A673 (cell line): Measurements from ENCODE around the gene PLXDC2. TPM values are rescaled to one million over a fixed set of nuclear protein-coding genes. Genes with fewer than 3 reads are reported as not detected.

ENCODE experiments used
- BruUV-seq: library from RNA; stranded (reverse); fragments of 400-500 nt; replicated peaks from 2 replicates; lab custom pipeline; 2021; lab: Mats Ljungman, UMichigan
- CTCF ChIA-PET: fragments of 300-600 bp; sonication (Branson Sonifier 250); formaldehyde crosslinking; loops from one replicate; lab custom pipeline; 2022; ENCODE audit warnings: antibody characterized with exemption; lab: Charles Lee
- POLR2A ChIA-PET: fragments of 300-600 bp; sonication (Branson Sonifier 250); formaldehyde crosslinking; loops from one replicate; lab custom pipeline; 2022; ENCODE audit warnings: antibody characterized with exemption; ENCODE audit not compliant: low non-redundant PET; lab: Charles Lee
- DNase-seq: peaks from one replicate; pipeline ENCODE4 v3.0.0-alpha.2; 2015; ENCODE audit warnings: low spot score
- H3K27ac ChIP-seq: fragments of 200-600 bp; sonication (generic); 2 replicates; pipeline ENCODE4 v1.5.1; 2016; ENCODE audit warnings: mixed run types, low read depth, mild to moderate bottlenecking, mixed read lengths, antibody characterized with exemption, low read length; ENCODE audit not compliant: poor library complexity, severe bottlenecking
- H3K27me3 ChIP-seq: fragments of 200-600 bp; sonication (generic); replicated peaks from 2 replicates; pipeline ENCODE4 v1.6.1; 2017; ENCODE audit warnings: mixed run types, low read depth, mild to moderate bottlenecking, mixed read lengths, antibody characterized with exemption, low read length; ENCODE audit not compliant: insufficient read depth, poor library complexity
- H3K36me3 ChIP-seq: fragments of 200-600 bp; sonication (generic); 2 replicates; pipeline ENCODE4 v1.6.1; 2016; ENCODE audit warnings: mixed run types, mild to moderate bottlenecking, mixed read lengths, antibody characterized with exemption, low read length; ENCODE audit not compliant: insufficient read depth, poor library complexity, severe bottlenecking
- H3K4me1 ChIP-seq: fragments of 200-600 bp; sonication (generic); 2 replicates; pipeline ENCODE4 v1.6.1; 2017; ENCODE audit warnings: mixed run types, mild to moderate bottlenecking, mixed read lengths, antibody characterized with exemption, low read length; ENCODE audit not compliant: insufficient read depth, poor library complexity, severe bottlenecking
- H3K4me3 ChIP-seq: fragments of 200-600 bp; sonication (generic); 2 replicates; pipeline ENCODE4 v1.5.1; 2016; ENCODE audit warnings: low read depth, mixed run types, mild to moderate bottlenecking, mixed read lengths, low read length; ENCODE audit not compliant: poor library complexity, severe bottlenecking
- H3K9me3 ChIP-seq: fragments of 200-600 bp; sonication (generic); 2 replicates; pipeline ENCODE4 v1.6.1; 2016; ENCODE audit warnings: mixed run types, low read depth, mild to moderate bottlenecking, mixed read lengths, antibody characterized with exemption, low read length; ENCODE audit not compliant: poor library complexity, severe bottlenecking
- CTCF ChIP-seq: fragments of 300-800, 200-600 bp; sonication (generic); conservative IDR thresholded peaks from 2 replicates; pipeline ENCODE4 v1.5.1; 2017; ENCODE audit warnings: low read depth, mild to moderate bottlenecking, antibody characterized with exemption, low read length, moderate library complexity, mixed read lengths
- EZH2 ChIP-seq: fragments of 200-600 bp; sonication (generic); IDR thresholded peaks from 2 replicates; pipeline ENCODE4 v1.6.1; 2017; ENCODE audit warnings: borderline replicate concordance, low read depth, mild to moderate bottlenecking, mixed read lengths, antibody characterized with exemption, low read length; ENCODE audit not compliant: poor library complexity, severe bottlenecking
- intact Hi-C: fragments of 100-400 bp; cut with micrococcal nuclease; formaldehyde crosslinking; loops from one replicate; pipeline ENCODE4 v1.10.0; 2022; ENCODE audit not compliant: unreplicated experiment
- total RNA-seq: library from RNA; stranded (reverse); gene quantifications from 2 replicates; pipeline ENCODE4 v1.2.3, GENCODE V29; 2021

PLXDC2 gene
- total RNA-seq, 1 experiment from 2014 or later = 74.8 TPM

GRCh38 chr10:19932806-19933371, 116.7 kb downstream of the PLXDC2 start:
- ChIA-PET POLR2A (no interaction called here), CTCF (no interaction called here)
- intact Hi-C loops = no loop called here
- H3K27ac ChIP-seq = peak overlapping the region; percentile 45
- no TSS peak for BruUV-seq
- no peak for TF ChIP-seq CTCF
- no peak for TF ChIP-seq EZH2
- no peak overlapping the region for H3K4me3 ChIP-seq
- H3K36me3 ChIP-seq = no peaks in the 10 kb centered on the region
- no peaks in the 10 kb centered on the region for H3K27me3 ChIP-seq
- no peaks in the 10 kb centered on the region for H3K9me3 ChIP-seq
- DNase-seq = no peak
- peaks cover 52% of the 10 kb centered on the region for H3K4me1 ChIP-seq

- Histone ChIP-seq H3K27me3 (no peaks in the 10 kb centered on the region), H3K36me3 (no peaks in the 10 kb centered on the region), H3K4me3 (no peak overlapping the region), H3K9me3 (no peaks in the 10 kb centered on the region), H3K4me1 (peaks cover 61% of the 10 kb centered on the region), H3K27ac (no peak overlapping the region)
- POLR2A ChIA-PET = no interaction called here
- TF ChIP-seq CTCF = no peak
- no peak for TF ChIP-seq EZH2
- DNase-seq = no peak
- no TSS peak for BruUV-seq
- intact Hi-C loops = no loop called here
- CTCF ChIA-PET = no interaction called here
Observed at GRCh38 chr10:19933772-19934171, 117.5 kb downstream of the PLXDC2 start.

GRCh38 chr10:19935176-19935575, 118.9 kb downstream of the PLXDC2 start:
- BruUV-seq = no TSS peak
- ChIA-PET CTCF (no interaction called here), POLR2A (no interaction called here)
- intact Hi-C loops = no loop called here
- Histone ChIP-seq H3K36me3 (no peaks in the 10 kb centered on the region), H3K4me3 (no peak overlapping the region), H3K9me3 (no peaks in the 10 kb centered on the region), H3K27ac (no peak overlapping the region), H3K4me1 (peaks cover 50% of the 10 kb centered on the region), H3K27me3 (no peaks in the 10 kb centered on the region)
- TF ChIP-seq CTCF (no peak), EZH2 (no peak)
- DNase-seq = no peak
